Kidney (tissue), 14 donors: Measurements from ENCODE around the gene MAD1L1. TPM values are rescaled to one million over a fixed set of nuclear protein-coding genes. Genes with fewer than 3 reads are reported as not detected.

Experiments used
- DNase-seq, 5 donors: peaks; one replicate each; pipeline ENCODE4 v3.0.0-alpha.2; 2013 to 2020
- FAIRE-seq: peaks from 2 replicates; lab custom pipeline; 2012; peaks lifted over from hg19 to GRCh38; lab: Jason Lieb, UNC
- H3K27ac ChIP-seq, 2 donors: one replicate each; pipeline ENCODE4 v1.7.0; 2013; ENCODE audit warnings: low read depth in 2 of 2, low read length in 2 of 2, inconsistent platforms in 1 of 2
- H3K27me3 ChIP-seq: one replicate; pipeline ENCODE4 v1.7.1; 2013; ENCODE audit warnings: low read length, inconsistent platforms; ENCODE audit not compliant: control insufficient read depth, insufficient read depth
- H3K36me3 ChIP-seq, 3 donors: one replicate each; pipeline versions ENCODE4 v1.7.0 to v1.7.1; 2013; ENCODE audit warnings: low read length in 3 of 3, control low read depth in 1 of 3, inconsistent platforms in 1 of 3; ENCODE audit not compliant: insufficient read depth in 3 of 3, control insufficient read depth in 2 of 3
- H3K4me1 ChIP-seq, 3 donors: one replicate each; pipeline versions ENCODE4 v1.7.0 to v1.7.1; 2013; ENCODE audit warnings: low read length in 3 of 3, inconsistent platforms in 1 of 3, low read depth in 1 of 3; ENCODE audit not compliant: control insufficient read depth in 2 of 3, insufficient read depth in 2 of 3
- H3K4me3 ChIP-seq, 3 donors: one replicate each; pipeline versions ENCODE4 v1.7.0 to v1.8.1; 2013; ENCODE audit warnings: low read length in 3 of 3, control low read depth in 1 of 3, inconsistent platforms in 1 of 3
- H3K9ac ChIP-seq, 3 donors: one replicate each; pipeline versions ENCODE4 v1.7.0 to v1.7.1; 2013; ENCODE audit warnings: low read length in 3 of 3, control low read depth in 1 of 3, inconsistent platforms in 1 of 3
- H3K9me3 ChIP-seq, 3 donors: one replicate each; pipeline versions ENCODE4 v1.7.0 to v1.7.1; 2013; ENCODE audit warnings: low read length in 3 of 3, control low read depth in 1 of 3, inconsistent platforms in 1 of 3; ENCODE audit not compliant: control insufficient read depth in 2 of 3, insufficient read depth in 1 of 3
- intact Hi-C: fragments of 100-400 bp; cut with DNase I; formaldehyde crosslinking; loops from one replicate; pipeline ENCODE4 v1.11.1; 2022
- polyA plus RNA-seq: library from polyadenylated mRNA; stranded (reverse); fragments of 350-450 nt; fragmentation: Illumina TruSeq; extraction: RNeasy Lipid Tissue Mini Kit (QIAGEN cat#74804); gene quantifications from one replicate; pipeline ENCODE4 v1.2.3, GENCODE V29; 2014; ENCODE audit warnings: low read depth, low replicate concordance; ENCODE audit not compliant: insufficient read depth
- total RNA-seq: library from RNA; stranded (reverse); fragmentation: NEBNext Ultra II Directional; extraction: Animal tissue kit (Norgen Biotek cat#: 25700); gene quantifications from one replicate; pipeline ENCODE4 v1.2.1, GENCODE V29; 2021
- TF ChIP-seq, protein P1 (sequence below): IDR thresholded peaks from 3 replicates; pipeline ENCODE4 v1.5.1; 2012; ENCODE audit warnings: mild to moderate bottlenecking, moderate library complexity, borderline replicate concordance; ENCODE audit not compliant: insufficient read depth; ENCODE audit errors: extremely low read depth
- donor health status: control.
- donor health status: control.
- donor health status: control.
- donor health status: control.
- donor health status: control.
- donor health status: DM: yes; HTN: yes; CAD: no.
- donor health status: Normal renal cell carcinoma (clear cell type).

MAD1L1 gene
- total and polyA plus RNA-seq, 2 donors from 2014 or later: 33.2 to 45.2 TPM

DNA sequence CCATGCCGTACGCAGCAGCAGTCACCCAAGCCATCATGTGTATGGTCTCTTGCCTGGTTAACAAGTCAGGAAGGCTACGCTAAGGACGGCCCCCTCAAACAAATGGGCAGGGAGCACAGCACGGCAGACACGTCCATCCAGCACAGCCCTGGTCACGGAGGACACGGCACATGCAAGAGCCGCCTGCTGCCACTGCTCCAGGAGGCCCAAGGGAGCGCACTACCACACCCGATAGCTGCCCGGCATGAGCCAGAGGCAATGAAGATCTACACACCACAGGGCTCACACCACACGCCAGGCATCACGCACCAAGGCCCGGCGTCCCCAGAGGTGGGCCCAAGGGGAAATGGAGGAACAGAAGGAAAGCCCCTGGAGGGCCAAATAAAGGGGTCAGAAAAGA is 134.2 kb downstream of the MAD1L1 start:
- DNase-seq: no peak
- intact Hi-C loops: no loop called here
- Histone ChIP-seq H3K4me3 (no peak overlapping the region), H3K36me3 (no peaks in the 10 kb centered on the region), H3K9ac (no peak overlapping the region), H3K4me1 (peaks cover 0 to 3% (median 0%) of the 10 kb centered on the region in 3 donors), H3K27ac (no peak overlapping the region), H3K9me3 (no peaks in the 10 kb centered on the region), H3K27me3 (no peaks in the 10 kb centered on the region)
- TF ChIP-seq, protein P1, sequence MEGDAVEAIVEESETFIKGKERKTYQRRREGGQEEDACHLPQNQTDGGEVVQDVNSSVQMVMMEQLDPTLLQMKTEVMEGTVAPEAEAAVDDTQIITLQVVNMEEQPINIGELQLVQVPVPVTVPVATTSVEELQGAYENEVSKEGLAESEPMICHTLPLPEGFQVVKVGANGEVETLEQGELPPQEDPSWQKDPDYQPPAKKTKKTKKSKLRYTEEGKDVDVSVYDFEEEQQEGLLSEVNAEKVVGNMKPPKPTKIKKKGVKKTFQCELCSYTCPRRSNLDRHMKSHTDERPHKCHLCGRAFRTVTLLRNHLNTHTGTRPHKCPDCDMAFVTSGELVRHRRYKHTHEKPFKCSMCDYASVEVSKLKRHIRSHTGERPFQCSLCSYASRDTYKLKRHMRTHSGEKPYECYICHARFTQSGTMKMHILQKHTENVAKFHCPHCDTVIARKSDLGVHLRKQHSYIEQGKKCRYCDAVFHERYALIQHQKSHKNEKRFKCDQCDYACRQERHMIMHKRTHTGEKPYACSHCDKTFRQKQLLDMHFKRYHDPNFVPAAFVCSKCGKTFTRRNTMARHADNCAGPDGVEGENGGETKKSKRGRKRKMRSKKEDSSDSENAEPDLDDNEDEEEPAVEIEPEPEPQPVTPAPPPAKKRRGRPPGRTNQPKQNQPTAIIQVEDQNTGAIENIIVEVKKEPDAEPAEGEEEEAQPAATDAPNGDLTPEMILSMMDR: no peak
- no peak for FAIRE-seq

DNA sequence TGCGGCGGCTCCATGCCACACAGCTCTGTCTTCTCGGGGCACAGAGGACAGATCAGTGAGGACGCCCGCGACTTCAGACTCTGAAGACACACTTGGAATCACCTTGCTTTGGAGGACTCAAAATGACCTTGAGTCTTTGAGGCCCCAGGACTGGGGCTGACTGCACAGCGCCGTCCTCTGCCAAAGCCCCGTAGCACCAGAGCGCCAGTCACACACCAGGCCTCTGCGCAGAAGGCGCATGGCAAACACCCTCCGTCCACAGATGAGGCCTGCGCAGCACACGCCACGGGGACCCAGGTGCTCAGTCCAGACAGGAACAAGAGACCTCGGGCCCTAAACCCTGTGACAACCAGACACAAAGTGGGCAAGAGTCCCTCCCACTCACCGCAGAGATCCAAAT is 134.7 kb downstream of the MAD1L1 start:
- H3K36me3 ChIP-seq: no peaks in the 10 kb centered on the region
- H3K4me3 ChIP-seq: no peak overlapping the region
- H3K4me1 ChIP-seq: no peaks in the 10 kb centered on the region
- H3K9ac ChIP-seq: no peak overlapping the region
- H3K27ac ChIP-seq: no peak overlapping the region
- H3K27me3 ChIP-seq: no peaks in the 10 kb centered on the region
- intact Hi-C loops: no loop called here
- TF ChIP-seq, protein P1: no peak
- no peaks in the 10 kb centered on the region for H3K9me3 ChIP-seq
- FAIRE-seq (no peak), DNase-seq (no peak)

DNA sequence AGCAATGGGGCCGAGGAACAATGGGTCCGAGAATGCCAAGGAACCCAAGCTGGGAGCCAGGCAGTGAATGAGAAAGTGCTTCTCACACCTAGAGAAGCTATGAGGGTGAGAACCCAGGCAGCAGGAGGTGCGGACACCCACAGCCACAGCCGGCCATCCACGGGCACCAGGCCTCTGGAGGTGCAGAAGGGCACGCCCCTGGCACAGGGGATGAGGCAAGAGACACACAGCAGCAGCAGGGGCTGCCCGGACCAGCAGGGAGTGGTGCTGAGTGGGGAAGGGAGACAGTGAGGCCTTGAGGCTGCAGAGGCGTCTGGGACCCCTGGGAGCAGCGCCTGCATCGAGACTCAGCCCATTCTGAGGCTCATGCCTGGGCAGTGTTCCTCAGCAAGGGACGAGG is 135.3 kb downstream of the MAD1L1 start:
- FAIRE-seq (no peak), DNase-seq (no peak)
- Histone ChIP-seq H3K27me3 (no peaks in the 10 kb centered on the region), H3K4me1 (no peaks in the 10 kb centered on the region), H3K36me3 (no peaks in the 10 kb centered on the region), H3K9ac (no peak overlapping the region), H3K9me3 (no peaks in the 10 kb centered on the region), H3K4me3 (no peak overlapping the region), H3K27ac (no peak overlapping the region)
- TF ChIP-seq, protein P1: no peak
- intact Hi-C loops: no loop called here
